IMR-90 (cell line): ENCODE data around the gene C6. TPM values are rescaled to one million over a fixed set of nuclear protein-coding genes. Genes with fewer than 3 reads are reported as not detected.
A peak's percentile ranks its signal among the peaks of the same experiment; 100 is the strongest.

Experiments used
- ATAC-seq: fragments of 200-7000 bp; cut with Tn5 transposase; 2 replicates; pipeline ENCODE4 v1.9.1; 2020; ENCODE audit warnings: low read depth, mild to moderate bottlenecking, moderate library complexity
- BruUV-seq: library from RNA; stranded (reverse); fragments of 400-500 nt; replicated peaks from 2 replicates; lab custom pipeline; 2021; lab: Mats Ljungman, UMichigan
- CTCF ChIA-PET: fragments of 300-600 bp; formaldehyde crosslinking; extraction: SDS; loops from one replicate; lab custom pipeline; 2021; ENCODE audit warnings: antibody characterized with exemption; lab: Yijun Ruan, JAX
- POLR2A ChIA-PET: fragments of 300-600 bp; sonication (Branson Sonifier 250); formaldehyde crosslinking; loops from one replicate; lab custom pipeline; 2022; ENCODE audit warnings: antibody characterized with exemption; ENCODE audit not compliant: unreplicated experiment; lab: Charles Lee
- DNase-seq: peaks from one replicate; pipeline ENCODE4 v3.0.0; 2013
- H2AFZ ChIP-seq: replicated peaks from 2 replicates; pipeline ENCODE3; 2013; ENCODE audit warnings: low read length, mild to moderate bottlenecking; ENCODE audit not compliant: poor library complexity
- H2AK5ac ChIP-seq: 2 replicates; pipeline ENCODE4 v1.6.1; 2013; ENCODE audit warnings: low read depth, low read length, inconsistent platforms
- H2AK9ac ChIP-seq: replicated peaks from 2 replicates; pipeline ENCODE3; 2013; ENCODE audit warnings: mild to moderate bottlenecking, low read depth, low read length, moderate library complexity; ENCODE audit not compliant: poor library complexity
- H2BK120ac ChIP-seq: 2 replicates; pipeline ENCODE4 v1.6.1; 2013; ENCODE audit warnings: low read depth, low read length, inconsistent platforms
- H2BK15ac ChIP-seq: 3 replicates; pipeline ENCODE4 v1.6.1; 2013; ENCODE audit warnings: low read depth, low read length, inconsistent platforms
- H2BK20ac ChIP-seq: 2 replicates; pipeline ENCODE4 v1.6.1; 2013; ENCODE audit warnings: low read depth, mild to moderate bottlenecking, inconsistent platforms, low read length, moderate library complexity
- H2BK5ac ChIP-seq: 2 replicates; pipeline ENCODE4 v1.6.1; 2013; ENCODE audit warnings: mild to moderate bottlenecking, low read depth, low read length, inconsistent platforms; ENCODE audit not compliant: poor library complexity, severe bottlenecking
- H3K14ac ChIP-seq: replicated peaks from 2 replicates; pipeline ENCODE4 v1.6.1; 2013; ENCODE audit warnings: low read depth, low read length, inconsistent platforms
- H3K18ac ChIP-seq: 2 replicates; pipeline ENCODE4 v1.6.1; 2013; ENCODE audit warnings: low read depth, low read length, control low read depth
- H3K23ac ChIP-seq: 2 replicates; pipeline ENCODE4 v1.6.1; 2013; ENCODE audit warnings: low read depth, low read length, inconsistent platforms
- H3K27ac ChIP-seq: 2 replicates; pipeline ENCODE4 v1.5.1; 2013; ENCODE audit warnings: mild to moderate bottlenecking, control low read depth, low read length; ENCODE audit not compliant: insufficient read depth
- H3K27me3 ChIP-seq: 2 replicates; pipeline ENCODE4 v1.6.1; 2013; ENCODE audit warnings: low read length; ENCODE audit not compliant: control insufficient read depth, insufficient read depth
- H3K36me3 ChIP-seq: 2 replicates; pipeline ENCODE4 v1.6.1; 2013; ENCODE audit warnings: low read length, mixed read lengths; ENCODE audit not compliant: control insufficient read depth, insufficient read depth
- H3K4ac ChIP-seq: 2 replicates; pipeline ENCODE4 v1.6.1; 2013; ENCODE audit warnings: low read depth, low read length, inconsistent platforms
- H3K4me1 ChIP-seq: 2 replicates; pipeline ENCODE4 v1.6.1; 2013; ENCODE audit warnings: low read length, mixed read lengths; ENCODE audit not compliant: control insufficient read depth, insufficient read depth
- H3K4me2 ChIP-seq: 2 replicates; pipeline ENCODE4 v1.6.1; 2013; ENCODE audit warnings: low read depth, mild to moderate bottlenecking, control low read depth, low read length, moderate library complexity
- H3K4me3 ChIP-seq: 2 replicates; pipeline ENCODE4 v1.5.1; 2013; ENCODE audit warnings: low read depth, mild to moderate bottlenecking, control low read depth, low read length, moderate library complexity; ENCODE audit not compliant: insufficient read depth
- H3K56ac ChIP-seq: 2 replicates; pipeline ENCODE4 v1.6.1; 2013; ENCODE audit warnings: low read length, inconsistent platforms; ENCODE audit not compliant: insufficient read depth; ENCODE audit errors: extremely low read depth
- H3K79me1 ChIP-seq, 2 experiments: 2 replicates each; pipeline ENCODE4 v1.6.1; 2013; ENCODE audit warnings: low read length in 2 of 2, inconsistent platforms in 1 of 2, low read depth in 1 of 2
- H3K9ac ChIP-seq: 2 replicates; pipeline ENCODE4 v1.6.1; 2013; ENCODE audit warnings: low read depth, low read length, control low read depth
- H3K9me1 ChIP-seq: 2 replicates; pipeline ENCODE4 v1.6.1; 2013; ENCODE audit warnings: low read length, inconsistent platforms; ENCODE audit not compliant: insufficient read depth
- H3K9me3 ChIP-seq: 2 replicates; pipeline ENCODE4 v1.6.1; 2013; ENCODE audit warnings: low read length; ENCODE audit not compliant: control insufficient read depth, insufficient read depth
- H4K20me1 ChIP-seq: 2 replicates; pipeline ENCODE4 v1.6.1; 2013; ENCODE audit warnings: low read length, inconsistent platforms; ENCODE audit not compliant: insufficient read depth
- H4K5ac ChIP-seq: 2 replicates; pipeline ENCODE4 v1.6.1; 2013; ENCODE audit warnings: mild to moderate bottlenecking, low read depth, low read length, control low read depth
- H4K8ac ChIP-seq, 2 experiments: 2 replicates each; pipeline ENCODE4 v1.6.1; 2013; ENCODE audit warnings: low read depth in 2 of 2, low read length in 2 of 2, control low read depth in 1 of 2, inconsistent platforms in 1 of 2
- H4K91ac ChIP-seq: 2 replicates; pipeline ENCODE4 v1.6.1; 2013; ENCODE audit warnings: low read depth, low read length, inconsistent platforms; ENCODE audit not compliant: insufficient read depth
- CEBPB ChIP-seq: IDR thresholded peaks from 2 replicates; pipeline ENCODE4 v1.6.1; 2012; ENCODE audit warnings: low read depth, low read length, improper control_type of control experiment
- CTCF ChIP-seq: conservative IDR thresholded peaks from 2 replicates; pipeline ENCODE4 v1.5.1; 2012; ENCODE audit warnings: mild to moderate bottlenecking, low read depth, low read length, improper control_type of control experiment
- whole genome bisulfite sequencing, 2 experiments: methylation state at CpG; one replicate each; pipeline versions ENCODE4 v1.1.5 to v1.1.7; 2013; ENCODE audit warnings: missing lambda C conversion rate in 2 of 2; ENCODE audit not compliant: insufficient read length in 1 of 2; ENCODE audit errors: extremely low coverage in 2 of 2; 5-methylcytosine and 5-hydroxymethylcytosine counted together
- dilution Hi-C: fragments of 300-500 bp; cut with HindIII; formaldehyde crosslinking; loops from one replicate; pipeline ENCODE4 v1.14.3; 2018; ENCODE audit warnings: low sequenced_read_pairs; ENCODE audit not compliant: unreplicated experiment
- in situ Hi-C: fragments of 300-500 bp; cut with MboI; formaldehyde crosslinking; loops from 3 replicates; pipeline ENCODE4 v1.14.3; 2019; ENCODE audit warnings: low sequenced_read_pairs, inconsistent platforms, mixed read lengths
- intact Hi-C: fragments of 100-400 bp; cut with micrococcal nuclease; formaldehyde crosslinking; loops from 2 replicates; pipeline ENCODE4 v1.10.0; 2022
- polyA plus RNA-seq, 3 experiments: library from polyadenylated mRNA; depleted of rRNA; stranded (reverse); fragments of >200 nt; gene quantifications; 2 replicates each; pipeline ENCODE4 v1.2.3, GENCODE V29; 2012; ENCODE audit warnings: low replicate concordance in 1 of 3
- total RNA-seq: library from RNA; depleted of rRNA; stranded (reverse); fragments of >200 nt; gene quantifications from 2 replicates; pipeline ENCODE4 v1.2.3, GENCODE V29; 2012

C6 gene
- total and polyA plus RNA-seq, 2 of the 4 experiments (the other 2 are of a cell fraction): 0.05 to 0.18 TPM

GRCh38 chr5:41118177-41118576 lies 95.2 kb downstream of the C6 start:
- no peak overlapping the region for H2AK5ac ChIP-seq
- no peak overlapping the region for H3K9ac ChIP-seq
- no peak overlapping the region for H2BK20ac ChIP-seq
- dilution Hi-C loops: no loop called here
- no peaks in the 10 kb centered on the region for H4K20me1 ChIP-seq
- no peak overlapping the region for H2BK5ac ChIP-seq
- no peak overlapping the region for H2BK15ac ChIP-seq
- H3K9me1 ChIP-seq: peaks cover 11% of the 10 kb centered on the region
- no peak overlapping the region for H4K91ac ChIP-seq
- peak; percentile 15; the same call in 1 of the 2 replicates for TF ChIP-seq CTCF
- no peak for TF ChIP-seq CEBPB
- ATAC-seq: no peak
- no peaks in the 10 kb centered on the region for H3K27me3 ChIP-seq
- H4K5ac ChIP-seq: no peak overlapping the region
- BruUV-seq: no TSS peak
- no peak overlapping the region for H3K4me3 ChIP-seq
- intact Hi-C loops: no loop called here
- no peak overlapping the region for H3K56ac ChIP-seq
- no peak overlapping the region for H2AK9ac ChIP-seq
- DNase-seq: no peak
- H3K4me2 ChIP-seq: no peak overlapping the region
- H3K23ac ChIP-seq: no peak overlapping the region
- CTCF ChIA-PET: no interaction called here
- H4K8ac ChIP-seq: peak overlapping the region in 1 of 2 experiments; percentile 27; a peak in 1 of 4 replicates
- in situ Hi-C loops: no loop called here
- no peak overlapping the region for H3K18ac ChIP-seq
- H3K79me1 ChIP-seq: peaks cover 0 to 6% of the 10 kb centered on the region in 2 experiments; a peak in 1 of 4 replicates
- H3K36me3 ChIP-seq: no peaks in the 10 kb centered on the region
- peaks cover 15% of the 10 kb centered on the region for H3K4me1 ChIP-seq
- H3K27ac ChIP-seq: no peak overlapping the region
- H2BK120ac ChIP-seq: peak overlapping the region; percentile 47
- H2AFZ ChIP-seq: no peak overlapping the region
- no peak overlapping the region for H3K4ac ChIP-seq
- H3K9me3 ChIP-seq: no peaks in the 10 kb centered on the region
- no CpG with 5 or more reads among the region's 3 CpGs for WGBS, 2 experiments
- POLR2A ChIA-PET: no interaction called here
- no peak overlapping the region for H3K14ac ChIP-seq
